Stomach smooth muscle (tissue), 2 donors: ENCODE results near the gene PLPP7.

Source experiments
- H3K27ac ChIP-seq: one replicate; pipeline ENCODE4 v1.7.0; 2013; ENCODE audit warnings: mild to moderate bottlenecking, low read length, inconsistent platforms
- H3K27me3 ChIP-seq, 2 donors: one replicate each; pipeline ENCODE4 v1.7.0; 2013; ENCODE audit warnings: low read length in 2 of 2; ENCODE audit not compliant: insufficient read depth in 2 of 2, control insufficient read depth in 1 of 2
- H3K36me3 ChIP-seq, 2 donors: one replicate each; pipeline ENCODE4 v1.7.0; 2013; ENCODE audit warnings: low read length in 2 of 2; ENCODE audit not compliant: control insufficient read depth in 2 of 2, insufficient read depth in 2 of 2
- H3K4me1 ChIP-seq: one replicate; pipeline ENCODE4 v1.7.0; 2013; ENCODE audit warnings: low read length; ENCODE audit not compliant: control insufficient read depth, insufficient read depth
- H3K4me3 ChIP-seq, 2 donors: one replicate each; pipeline ENCODE4 v1.7.0; 2013; ENCODE audit warnings: low read length in 2 of 2
- H3K9ac ChIP-seq, 2 donors: one replicate each; pipeline ENCODE4 v1.7.0; 2013; ENCODE audit warnings: low read length in 2 of 2, mild to moderate bottlenecking in 1 of 2
- H3K9me3 ChIP-seq, 2 donors: one replicate each; pipeline ENCODE4 v1.7.0; 2013; ENCODE audit warnings: low read length in 2 of 2; ENCODE audit not compliant: control insufficient read depth in 2 of 2
- donor health status: healthy.
- donor health status: Pancreatic carcinoma.

The PLPP7 gene

DNA sequence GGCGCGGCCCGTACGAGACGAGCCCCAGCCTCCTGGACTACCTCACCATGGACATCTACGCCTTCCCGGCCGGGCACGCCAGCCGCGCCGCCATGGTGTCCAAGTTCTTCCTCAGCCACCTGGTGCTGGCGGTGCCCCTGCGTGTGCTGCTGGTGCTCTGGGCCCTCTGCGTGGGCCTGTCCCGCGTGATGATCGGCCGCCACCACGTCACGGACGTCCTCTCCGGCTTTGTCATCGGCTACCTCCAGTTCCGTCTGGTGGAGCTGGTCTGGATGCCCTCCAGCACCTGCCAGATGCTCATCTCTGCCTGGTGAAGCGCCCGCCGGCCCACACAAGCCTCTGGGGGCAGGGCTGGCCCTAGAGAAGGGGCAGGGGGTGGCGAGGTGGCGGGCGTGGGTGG is 18.5 kb downstream of the PLPP7 start:
- Histone ChIP-seq H3K4me1 (no peaks in the 10 kb centered on the region), H3K4me3 (no peak overlapping the region), H3K9me3 (no peaks in the 10 kb centered on the region), H3K9ac (no peak overlapping the region), H3K36me3 (no peaks in the 10 kb centered on the region), H3K27me3 (peaks cover 0 to 2% of the 10 kb centered on the region in 2 donors), H3K27ac (no peak overlapping the region)

- no peak overlapping the region for H3K27ac ChIP-seq
- no peaks in the 10 kb centered on the region for H3K9me3 ChIP-seq
- no peaks in the 10 kb centered on the region for H3K4me1 ChIP-seq
- H3K9ac ChIP-seq, result no peak overlapping the region
- no peaks in the 10 kb centered on the region for H3K36me3 ChIP-seq
- peaks cover 0 to 2% of the 10 kb centered on the region in 2 donors for H3K27me3 ChIP-seq
- H3K4me3 ChIP-seq, result no peak overlapping the region
These were observed 18.9 kb downstream of the PLPP7 start for GRCh38 chr9:131308452-131308851.

GRCh38 chr9:131308906-131309529 is 19.5 kb downstream of the PLPP7 start:
- no peaks in the 10 kb centered on the region for H3K9me3 ChIP-seq
- H3K27ac ChIP-seq, result no peak overlapping the region
- no peak overlapping the region for H3K9ac ChIP-seq
- H3K4me1 ChIP-seq, result no peaks in the 10 kb centered on the region
- peaks cover 0 to 2% of the 10 kb centered on the region in 2 donors for H3K27me3 ChIP-seq
- no peaks in the 10 kb centered on the region for H3K36me3 ChIP-seq
- H3K4me3 ChIP-seq, result no peak overlapping the region

DNA sequence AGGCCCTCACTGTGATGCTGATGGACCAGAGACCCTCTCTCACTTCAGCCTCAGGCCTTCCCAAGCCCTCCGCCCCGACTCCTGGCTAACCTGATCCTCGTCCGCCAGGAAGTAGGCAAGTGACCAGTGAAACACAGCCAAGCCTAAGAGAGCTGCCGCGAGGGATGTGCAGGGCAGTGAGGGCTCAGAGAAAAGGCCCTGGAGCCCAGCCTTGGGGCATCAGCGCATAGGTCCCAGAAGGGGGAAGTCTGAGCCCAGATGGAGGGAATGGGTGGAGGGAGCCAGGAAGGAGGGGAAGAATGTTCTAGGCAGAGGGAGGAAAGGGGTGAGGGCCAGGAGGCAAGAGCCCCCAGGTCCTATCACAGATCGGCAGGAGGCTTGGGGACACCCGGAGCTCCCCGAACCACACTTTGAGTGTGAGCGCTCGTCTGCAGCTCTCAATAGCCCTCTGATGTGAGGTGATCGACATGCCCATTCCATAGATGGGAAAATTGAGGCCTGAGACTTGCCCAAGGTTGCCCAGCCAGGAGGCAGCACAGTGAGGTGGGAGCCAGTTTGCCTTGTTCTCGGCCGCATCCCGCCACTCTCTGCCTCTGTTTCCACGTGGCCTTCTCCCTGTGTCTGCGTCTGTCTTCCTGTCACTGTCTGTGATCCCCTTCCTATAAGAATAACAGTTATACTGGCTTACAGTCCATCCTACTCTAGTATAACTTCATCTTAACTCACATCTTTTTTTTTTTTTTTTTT is 20.2 kb downstream of the PLPP7 start:
- Histone ChIP-seq H3K36me3 (no peaks in the 10 kb centered on the region), H3K9ac (no peak overlapping the region), H3K4me3 (no peak overlapping the region), H3K27me3 (peaks cover 0 to 2% of the 10 kb centered on the region in 2 donors), H3K27ac (no peak overlapping the region), H3K9me3 (no peaks in the 10 kb centered on the region), H3K4me1 (no peaks in the 10 kb centered on the region)

DNA sequence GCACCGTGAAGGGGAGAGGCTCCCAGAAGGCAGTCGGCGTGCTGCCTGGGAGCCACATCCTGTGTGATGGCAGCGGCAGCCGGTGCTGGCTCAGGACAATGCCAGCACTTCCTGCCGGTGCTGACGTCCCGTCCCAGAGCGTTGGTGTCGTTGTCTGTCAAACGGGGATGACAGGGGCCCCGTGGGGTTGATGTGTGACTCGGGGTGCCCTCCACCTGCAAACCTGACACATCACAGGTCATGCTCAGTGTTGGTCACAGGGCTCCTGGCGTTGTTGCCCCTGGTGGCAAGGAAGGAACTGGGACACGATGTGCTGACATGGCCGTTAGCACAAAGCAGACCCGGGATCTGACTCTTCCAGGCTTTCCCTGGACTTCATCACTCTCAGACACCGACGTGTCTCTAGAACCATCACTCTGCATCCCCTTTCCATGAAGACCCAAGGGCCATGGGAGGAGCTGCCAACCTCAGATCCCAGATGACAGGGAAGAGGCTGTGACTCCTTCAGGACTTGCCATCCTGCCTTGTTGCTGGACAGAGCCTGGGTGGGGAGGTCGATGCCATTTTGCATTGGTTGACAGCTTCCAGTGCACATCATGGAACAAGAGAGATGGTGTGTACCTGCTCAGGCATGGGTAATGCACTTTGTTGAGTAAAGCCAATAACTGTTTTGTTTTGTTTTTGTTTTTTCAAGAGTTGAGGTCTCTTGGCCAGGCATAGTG is 21.5 kb downstream of the PLPP7 start:
- Histone ChIP-seq H3K9me3 (no peaks in the 10 kb centered on the region), H3K9ac (no peak overlapping the region), H3K36me3 (no peaks in the 10 kb centered on the region), H3K4me1 (no peaks in the 10 kb centered on the region), H3K27ac (no peak overlapping the region), H3K27me3 (peaks cover 0 to 2% of the 10 kb centered on the region in 2 donors), H3K4me3 (no peak overlapping the region)

- H3K27ac ChIP-seq, result no peak overlapping the region
- no peaks in the 10 kb centered on the region for H3K36me3 ChIP-seq
- no peak overlapping the region for H3K4me3 ChIP-seq
- H3K9ac ChIP-seq, result no peak overlapping the region
- H3K27me3 ChIP-seq, result peaks cover 0 to 2% of the 10 kb centered on the region in 2 donors
- H3K4me1 ChIP-seq, result no peaks in the 10 kb centered on the region
- no peaks in the 10 kb centered on the region for H3K9me3 ChIP-seq
These were observed 22.7 kb downstream of the PLPP7 start for GRCh38 chr9:131312246-131312645.

- H3K4me1 ChIP-seq, result no peaks in the 10 kb centered on the region
- H3K36me3 ChIP-seq, result no peaks in the 10 kb centered on the region
- peaks cover 0 to 2% of the 10 kb centered on the region in 2 donors for H3K27me3 ChIP-seq
- no peak overlapping the region for H3K27ac ChIP-seq
- H3K4me3 ChIP-seq, result no peak overlapping the region
- no peak overlapping the region for H3K9ac ChIP-seq
- no peaks in the 10 kb centered on the region for H3K9me3 ChIP-seq
These were observed 23.6 kb downstream of the PLPP7 start for GRCh38 chr9:131312822-131313770.

- Histone ChIP-seq H3K4me1 (no peaks in the 10 kb centered on the region), H3K27ac (no peak overlapping the region), H3K27me3 (no peaks in the 10 kb centered on the region), H3K9ac (no peak overlapping the region), H3K9me3 (no peaks in the 10 kb centered on the region), H3K36me3 (no peaks in the 10 kb centered on the region), H3K4me3 (no peak overlapping the region)
These were observed 28.9 kb downstream of the PLPP7 start for GRCh38 chr9:131318231-131319085.

- Histone ChIP-seq H3K4me3 (no peak overlapping the region), H3K9ac (no peak overlapping the region), H3K27ac (no peak overlapping the region), H3K36me3 (no peaks in the 10 kb centered on the region), H3K9me3 (no peaks in the 10 kb centered on the region), H3K4me1 (no peaks in the 10 kb centered on the region), H3K27me3 (no peaks in the 10 kb centered on the region)
These were observed 30.0 kb downstream of the PLPP7 start for GRCh38 chr9:131319486-131319885.
